HEK293 (cell line): ENCODE results near the gene CYP27B1.

Experiments
- CTCF ChIA-PET: fragments of 350-600 bp; formaldehyde crosslinking; extraction: SDS; loops from one replicate; lab custom pipeline; 2021; ENCODE audit warnings: antibody characterized with exemption; lab: Yijun Ruan, JAX
- POLR2A ChIA-PET: fragments of 300-600 bp; formaldehyde crosslinking; extraction: SDS; loops from one replicate; lab custom pipeline; 2020; ENCODE audit warnings: antibody characterized with exemption, inconsistent platforms; lab: Yijun Ruan, JAX
- H3K27ac ChIP-seq: fragments of 200-500 bp; sonication (Bioruptor generic); 2 replicates; pipeline ENCODE4 v1.5.1; 2014; ENCODE audit warnings: low read depth, low read length, control low read depth, inconsistent platforms; ENCODE audit errors: extremely low read depth
- H3K36me3 ChIP-seq, 2 experiments: fragments of 200-500 bp in 1 of 2; sonication (Bioruptor generic) in 1 of 2; 1 replicate in 1 of 2; 2 replicates in 1 of 2; pipeline ENCODE4 v1.5.1; 2014 to 2017; ENCODE audit warnings: inconsistent platforms in 2 of 2, low read length in 2 of 2; ENCODE audit not compliant: control insufficient read depth in 2 of 2, insufficient read depth in 1 of 2
- H3K4me1 ChIP-seq: fragments of 200-500 bp; sonication (Bioruptor generic); 2 replicates; pipeline ENCODE4 v1.5.1; 2014; ENCODE audit warnings: mild to moderate bottlenecking, low read length, inconsistent platforms; ENCODE audit not compliant: control insufficient read depth, insufficient read depth
- H3K4me3 ChIP-seq: 2 replicates; pipeline ENCODE4 v1.5.1; 2011; ENCODE audit warnings: low read depth, mild to moderate bottlenecking, control low read depth, low read length, moderate library complexity
- H3K9me3 ChIP-seq: fragments of 200-500 bp; sonication (Bioruptor generic); 2 replicates; pipeline ENCODE4 v1.5.1; 2014; ENCODE audit warnings: low read depth, low read length, inconsistent platforms; ENCODE audit not compliant: control insufficient read depth, insufficient read depth
- EGR2 ChIP-seq: fragments of 450-650 bp; formaldehyde crosslinking; IDR thresholded peaks from 2 replicates; pipeline ENCODE4 v1.5.1; 2016; ENCODE audit warnings: low read depth, missing biosample characterization, missing genetic modification characterization
- GLIS1 ChIP-seq: fragments of 450-650 bp; formaldehyde crosslinking; IDR thresholded peaks from 2 replicates; pipeline ENCODE4 v1.5.1; 2016; ENCODE audit warnings: missing biosample characterization, missing genetic modification characterization
- IKZF3 ChIP-seq: fragments of 450-650 bp; IDR thresholded peaks from 2 replicates; pipeline ENCODE4 v1.5.0; 2018; ENCODE audit warnings: missing biosample characterization, mild to moderate bottlenecking, missing genetic modification characterization, moderate library complexity
- KLF10 ChIP-seq: fragments of 450-650 bp; IDR thresholded peaks from 2 replicates; pipeline ENCODE4 v1.5.1; 2018; ENCODE audit warnings: missing biosample characterization, mild to moderate bottlenecking, missing genetic modification characterization
- REST ChIP-seq: fragments of 450-650 bp; formaldehyde crosslinking; IDR thresholded peaks from 2 replicates; pipeline ENCODE4 v1.5.1; 2016; ENCODE audit warnings: missing biosample characterization, missing genetic modification characterization
- ZBTB49 ChIP-seq: fragments of 450-650 bp; formaldehyde crosslinking; IDR thresholded peaks from 2 replicates; pipeline ENCODE4 v1.5.1; 2016; ENCODE audit warnings: missing biosample characterization, missing genetic modification characterization, low read depth
- ZFP69B ChIP-seq: fragments of 450-650 bp; formaldehyde crosslinking; IDR thresholded peaks from 2 replicates; pipeline ENCODE4 v1.5.1; 2016; ENCODE audit warnings: missing biosample characterization, missing genetic modification characterization
- ZIC2 ChIP-seq: fragments of 450-650 bp; formaldehyde crosslinking; IDR thresholded peaks from 2 replicates; pipeline ENCODE4 v1.5.1; 2016; ENCODE audit warnings: missing biosample characterization, missing genetic modification characterization
- ZNF148 ChIP-seq: fragments of 450-650 bp; formaldehyde crosslinking; IDR thresholded peaks from 2 replicates; pipeline ENCODE4 v1.5.0; 2017; ENCODE audit warnings: missing biosample characterization, missing genetic modification characterization, borderline replicate concordance
- ZNF2 ChIP-seq: fragments of 450-650 bp; formaldehyde crosslinking; IDR thresholded peaks from 2 replicates; pipeline ENCODE4 v1.5.1; 2016; ENCODE audit warnings: missing biosample characterization, missing genetic modification characterization
- ZNF274 ChIP-seq, 2 experiments: fragments of 200-500 bp in 1 of 2; fragments of 450-650 bp in 1 of 2; sonication (Bioruptor generic) in 1 of 2; formaldehyde crosslinking in 1 of 2; IDR thresholded peaks; 2 replicates each; pipeline versions ENCODE4 v1.5.1 to v1.6.1; 2014 to 2016; ENCODE audit warnings: borderline replicate concordance in 1 of 2, inconsistent platforms in 1 of 2, low read length in 1 of 2, missing biosample characterization in 1 of 2, missing genetic modification characterization in 1 of 2
- ZNF335 ChIP-seq: fragments of 450-650 bp; formaldehyde crosslinking; conservative IDR thresholded peaks from 2 replicates; pipeline ENCODE4 v1.5.1; 2016; ENCODE audit warnings: missing biosample characterization, missing genetic modification characterization
- ZNF600 ChIP-seq: fragments of 450-650 bp; formaldehyde crosslinking; IDR thresholded peaks from 2 replicates; pipeline ENCODE4 v1.5.1; 2016; ENCODE audit warnings: missing biosample characterization, missing genetic modification characterization
- ZNF621 ChIP-seq: fragments of 450-650 bp; formaldehyde crosslinking; IDR thresholded peaks from 2 replicates; pipeline ENCODE4 v1.5.1; 2017; ENCODE audit warnings: missing biosample characterization, missing genetic modification characterization
- ZNF629 ChIP-seq: fragments of 450-650 bp; formaldehyde crosslinking; IDR thresholded peaks from 2 replicates; pipeline ENCODE4 v1.5.1; 2017; ENCODE audit warnings: missing biosample characterization, missing genetic modification characterization
- ZNF654 ChIP-seq: fragments of 450-650 bp; formaldehyde crosslinking; IDR thresholded peaks from 2 replicates; pipeline ENCODE4 v1.5.1; 2016; ENCODE audit warnings: low read depth, missing biosample characterization, missing genetic modification characterization
- ZNF701 ChIP-seq: fragments of 450-650 bp; formaldehyde crosslinking; IDR thresholded peaks from 2 replicates; pipeline ENCODE4 v1.5.1; 2016; ENCODE audit warnings: missing biosample characterization, missing genetic modification characterization
- ZNF768 ChIP-seq: fragments of 450-650 bp; formaldehyde crosslinking; IDR thresholded peaks from 2 replicates; pipeline ENCODE4 v1.5.1; 2018; ENCODE audit warnings: missing biosample characterization, mild to moderate bottlenecking, missing genetic modification characterization
- ZNF837 ChIP-seq: fragments of 450-650 bp; formaldehyde crosslinking; IDR thresholded peaks from 2 replicates; pipeline ENCODE4 v1.5.1; 2016; ENCODE audit warnings: missing biosample characterization, missing genetic modification characterization
- ZSCAN30 ChIP-seq: fragments of 450-650 bp; IDR thresholded peaks from 2 replicates; pipeline ENCODE4 v1.5.1; 2018; ENCODE audit warnings: missing biosample characterization, mild to moderate bottlenecking, missing genetic modification characterization, moderate library complexity
- TF ChIP-seq, protein P1 (sequence below): fragments of 450-650 bp; formaldehyde crosslinking; IDR thresholded peaks from 2 replicates; pipeline ENCODE4 v1.5.1; 2016; ENCODE audit warnings: missing biosample characterization, missing genetic modification characterization
- TF ChIP-seq, protein P2 (sequence below): fragments of 450-650 bp; formaldehyde crosslinking; IDR thresholded peaks from 2 replicates; pipeline ENCODE4 v1.5.1; 2016; ENCODE audit warnings: missing biosample characterization, missing genetic modification characterization

Gene CYP27B1

GRCh38 chr12:57806677-57807076 is 39.8 kb upstream of the CYP27B1 start (continued):
- no peak for TF ChIP-seq REST (tag by site-specific recombination)
- no peak for TF ChIP-seq ZIC2
- TF ChIP-seq ZNF768 (tag by site-specific recombination): no peak
- no peak for TF ChIP-seq EGR2 (tag by site-specific recombination)
- TF ChIP-seq, protein P1, sequence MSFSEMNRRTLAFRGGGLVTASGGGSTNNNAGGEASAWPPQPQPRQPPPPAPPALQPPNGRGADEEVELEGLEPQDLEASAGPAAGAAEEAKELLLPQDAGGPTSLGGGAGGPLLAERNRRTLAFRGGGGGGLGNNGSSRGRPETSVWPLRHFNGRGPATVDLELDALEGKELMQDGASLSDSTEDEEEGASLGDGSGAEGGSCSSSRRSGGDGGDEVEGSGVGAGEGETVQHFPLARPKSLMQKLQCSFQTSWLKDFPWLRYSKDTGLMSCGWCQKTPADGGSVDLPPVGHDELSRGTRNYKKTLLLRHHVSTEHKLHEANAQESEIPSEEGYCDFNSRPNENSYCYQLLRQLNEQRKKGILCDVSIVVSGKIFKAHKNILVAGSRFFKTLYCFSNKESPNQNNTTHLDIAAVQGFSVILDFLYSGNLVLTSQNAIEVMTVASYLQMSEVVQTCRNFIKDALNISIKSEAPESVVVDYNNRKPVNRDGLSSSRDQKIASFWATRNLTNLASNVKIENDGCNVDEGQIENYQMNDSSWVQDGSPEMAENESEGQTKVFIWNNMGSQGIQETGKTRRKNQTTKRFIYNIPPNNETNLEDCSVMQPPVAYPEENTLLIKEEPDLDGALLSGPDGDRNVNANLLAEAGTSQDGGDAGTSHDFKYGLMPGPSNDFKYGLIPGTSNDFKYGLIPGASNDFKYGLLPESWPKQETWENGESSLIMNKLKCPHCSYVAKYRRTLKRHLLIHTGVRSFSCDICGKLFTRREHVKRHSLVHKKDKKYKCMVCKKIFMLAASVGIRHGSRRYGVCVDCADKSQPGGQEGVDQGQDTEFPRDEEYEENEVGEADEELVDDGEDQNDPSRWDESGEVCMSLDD: no peak
- no peak for TF ChIP-seq ZNF600 (tag by site-specific recombination)
- no peak for TF ChIP-seq ZNF629 (tag by site-specific recombination)
- no peak for TF ChIP-seq GLIS1 (tag by site-specific recombination)
- TF ChIP-seq ZNF335 (tag by site-specific recombination): no peak
- no peak for TF ChIP-seq ZNF701
- TF ChIP-seq ZNF274 (IDR thresholded peaks at IDR 0.05; ENCODE audit: low read length): no peak
- no peak for TF ChIP-seq ZNF274 (tag by site-specific recombination; IDR thresholded peaks at IDR 0.05; ENCODE audit: borderline replicate concordance)
- no peak for TF ChIP-seq ZFP69B (tag by site-specific recombination)
- TF ChIP-seq, all 188 proteins: peak for 0

- Histone ChIP-seq H3K27ac (no peak overlapping the region), H3K4me1 (no peaks in the 10 kb centered on the region), H3K9me3 (no peaks in the 10 kb centered on the region), H3K4me3 (no peak overlapping the region)
- ChIA-PET POLR2A (interaction anchor here (1.2 kb wide), 1 partner anchor 20 kb away, joined by 4 read pairs; no protein-coding TSS in a partner anchor), CTCF (interaction anchor here (0.6 to 3.1 kb wide), 25 partner anchors 9 to 1612 kb away, joined by 3 to 27 read pairs (median 4); partner anchors contain the start of genes AVIL and TSFM)
- TF ChIP-seq ZSCAN30 (tag by site-specific recombination) (no peak), ZBTB49 (tag by site-specific recombination) (no peak), KLF10 (tag by site-specific recombination) (no peak), ZNF148 (tag by site-specific recombination) (no peak), ZNF837 (tag by site-specific recombination) (no peak), ZNF2 (tag by site-specific recombination) (0 out of 2 replicates have a peak, but pooled peaks have one; percentile 40), IKZF3 (tag by site-specific recombination) (peak; percentile 37; the same call in 1 of the 2 replicates), ZNF621 (no peak), ZNF654 (tag by site-specific recombination) (peak; percentile 15; the same call in 1 of the 2 replicates)
- TF ChIP-seq, protein P2, sequence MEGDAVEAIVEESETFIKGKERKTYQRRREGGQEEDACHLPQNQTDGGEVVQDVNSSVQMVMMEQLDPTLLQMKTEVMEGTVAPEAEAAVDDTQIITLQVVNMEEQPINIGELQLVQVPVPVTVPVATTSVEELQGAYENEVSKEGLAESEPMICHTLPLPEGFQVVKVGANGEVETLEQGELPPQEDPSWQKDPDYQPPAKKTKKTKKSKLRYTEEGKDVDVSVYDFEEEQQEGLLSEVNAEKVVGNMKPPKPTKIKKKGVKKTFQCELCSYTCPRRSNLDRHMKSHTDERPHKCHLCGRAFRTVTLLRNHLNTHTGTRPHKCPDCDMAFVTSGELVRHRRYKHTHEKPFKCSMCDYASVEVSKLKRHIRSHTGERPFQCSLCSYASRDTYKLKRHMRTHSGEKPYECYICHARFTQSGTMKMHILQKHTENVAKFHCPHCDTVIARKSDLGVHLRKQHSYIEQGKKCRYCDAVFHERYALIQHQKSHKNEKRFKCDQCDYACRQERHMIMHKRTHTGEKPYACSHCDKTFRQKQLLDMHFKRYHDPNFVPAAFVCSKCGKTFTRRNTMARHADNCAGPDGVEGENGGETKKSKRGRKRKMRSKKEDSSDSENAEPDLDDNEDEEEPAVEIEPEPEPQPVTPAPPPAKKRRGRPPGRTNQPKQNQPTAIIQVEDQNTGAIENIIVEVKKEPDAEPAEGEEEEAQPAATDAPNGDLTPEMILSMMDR (tag by site-specific recombination): peak; percentile 60
- TF ChIP-seq, all 188 proteins: peak for 4
- H3K36me3 ChIP-seq: peaks cover 8 to 61% of the 10 kb centered on the region in 2 experiments; a peak in 2 of 3 replicates
Observed at GRCh38 chr12:57803319-57803893, 36.5 kb upstream of the CYP27B1 start.
